ENCODE data around the gene TBCCD1. TPM values are rescaled to one million over a fixed set of nuclear protein-coding genes. Genes with fewer than 3 reads are reported as not detected.

Gene TBCCD1
- total RNA-seq, 1 experiment from 2014 or later: 11.1 TPM

DNA sequence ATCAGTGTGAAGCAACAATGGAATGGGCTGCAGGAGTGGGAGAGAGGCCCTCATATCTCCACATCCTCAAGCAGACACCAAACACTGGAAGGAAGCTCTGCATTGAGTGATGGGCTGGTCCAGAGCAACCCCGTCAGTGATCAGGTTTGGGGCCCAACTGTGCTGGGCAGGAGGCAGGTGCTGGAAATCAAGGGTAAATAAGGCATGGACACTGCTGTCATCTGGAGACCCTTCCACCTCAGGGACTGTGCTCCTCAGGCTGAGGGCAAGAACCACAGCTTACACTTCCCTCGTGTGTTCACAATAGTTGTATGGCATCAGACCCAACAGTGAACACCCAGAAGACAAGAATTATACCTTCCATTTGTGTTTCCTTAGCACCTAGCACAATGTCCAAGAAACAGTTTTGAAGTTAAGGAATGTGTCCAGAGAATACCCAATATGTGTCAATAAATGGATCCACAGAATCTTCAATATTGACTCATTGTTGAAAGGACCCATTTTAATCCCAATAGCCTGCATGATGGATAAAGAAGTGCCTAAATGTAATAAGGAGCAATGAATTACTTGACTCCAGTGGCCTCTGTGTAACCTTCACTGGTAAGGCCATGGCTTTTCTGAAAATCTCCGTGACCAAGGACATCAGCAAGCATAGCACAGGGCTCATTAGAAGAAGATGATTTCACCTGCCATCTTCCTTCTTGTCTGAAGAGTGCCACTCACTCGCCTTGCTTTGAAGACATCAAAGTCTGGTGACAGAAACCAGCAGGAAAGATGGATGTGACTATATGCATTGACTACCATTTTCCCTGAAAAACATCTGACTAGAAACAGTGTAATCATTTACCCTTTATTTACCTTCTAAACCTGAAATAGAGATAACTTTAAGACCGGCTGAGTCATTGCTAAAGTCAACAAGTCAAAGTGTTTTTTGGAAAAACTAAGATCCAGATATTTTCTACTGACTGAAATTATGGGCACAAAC, 38.7 kb upstream of the TBCCD1 start:
- H3K9me3 Mint-ChIP-seq (ENCODE audit: unreplicated experiment): no peaks in the 10 kb centered on the region
- H3K27ac Mint-ChIP-seq (ENCODE audit: low read depth, unreplicated experiment): no peak overlapping the region
- DNase-seq (ENCODE audit: unreplicated experiment): no peak
- intact Hi-C loops (cut with micrococcal nuclease): no loop called here
- H3K36me3 Mint-ChIP-seq (ENCODE audit: insufficient read depth, unreplicated experiment): no peaks in the 10 kb centered on the region
- H3K27me3 Mint-ChIP-seq (ENCODE audit: insufficient read depth, unreplicated experiment): no peaks in the 10 kb centered on the region
- CTCF ChIA-PET: interaction anchor here (0.6 to 2.8 kb wide), 4 partner anchors 9 to 479 kb away, joined by 3 to 18 read pairs (median 4); no protein-coding TSS in a partner anchor
- H3K4me3 Mint-ChIP-seq (ENCODE audit: unreplicated experiment): no peak overlapping the region
- POLR2A ChIA-PET: interaction anchor here (0.7 to 1.4 kb wide), 2 partner anchors 16 to 18 kb away, joined by 3 to 4 read pairs; no protein-coding TSS in a partner anchor
- BruUV-seq (replicated peaks): no TSS peak
- H3K4me1 Mint-ChIP-seq (ENCODE audit: insufficient read depth, unreplicated experiment): peaks cover 11% of the 10 kb centered on the region
- no peak for TF ChIP-seq CTCF (IDR thresholded peaks at IDR 0.05; ENCODE audit: unreplicated experiment)

DNA sequence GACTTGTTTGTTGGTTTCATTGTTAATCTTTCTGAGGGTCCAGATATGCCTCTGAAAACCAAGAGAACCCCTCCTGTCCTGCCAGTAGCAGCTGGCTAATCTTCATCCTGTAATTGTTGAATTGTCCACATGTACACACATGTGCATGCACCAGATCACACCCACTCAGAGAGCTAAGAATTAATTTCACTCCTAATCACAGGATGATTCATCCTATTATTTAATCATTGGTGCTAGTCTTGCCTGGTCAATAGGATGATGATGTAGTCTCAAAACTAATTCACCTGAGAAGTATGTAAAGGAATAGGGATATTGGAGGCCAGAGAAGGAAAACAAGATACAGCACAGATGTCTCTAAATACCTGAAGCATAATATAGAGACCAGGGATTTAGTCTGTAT, 37.9 kb upstream of the TBCCD1 start:
- TF ChIP-seq CTCF (IDR thresholded peaks at IDR 0.05; ENCODE audit: unreplicated experiment): no peak
- peaks cover 11% of the 10 kb centered on the region for H3K4me1 Mint-ChIP-seq (ENCODE audit: insufficient read depth, unreplicated experiment)
- CTCF ChIA-PET: interaction anchor here (0.6 to 2.8 kb wide), 5 partner anchors 9 to 751 kb away, joined by 3 to 18 read pairs (median 3); no protein-coding TSS in a partner anchor
- H3K36me3 Mint-ChIP-seq (ENCODE audit: insufficient read depth, unreplicated experiment): no peaks in the 10 kb centered on the region
- POLR2A ChIA-PET: interaction anchor here (0.7 to 1.4 kb wide), 3 partner anchors 15 to 178 kb away, joined by 3 to 4 read pairs (median 3); partner anchors contain the start of gene EIF4A2
- intact Hi-C loops (cut with micrococcal nuclease): no loop called here
- H3K4me3 Mint-ChIP-seq (ENCODE audit: unreplicated experiment): no peak overlapping the region
- no peaks in the 10 kb centered on the region for H3K27me3 Mint-ChIP-seq (ENCODE audit: insufficient read depth, unreplicated experiment)
- no peak for DNase-seq (ENCODE audit: unreplicated experiment)
- BruUV-seq (replicated peaks): no TSS peak
- H3K9me3 Mint-ChIP-seq (ENCODE audit: unreplicated experiment): no peaks in the 10 kb centered on the region
- H3K27ac Mint-ChIP-seq (ENCODE audit: low read depth, unreplicated experiment): no peak overlapping the region

DNA sequence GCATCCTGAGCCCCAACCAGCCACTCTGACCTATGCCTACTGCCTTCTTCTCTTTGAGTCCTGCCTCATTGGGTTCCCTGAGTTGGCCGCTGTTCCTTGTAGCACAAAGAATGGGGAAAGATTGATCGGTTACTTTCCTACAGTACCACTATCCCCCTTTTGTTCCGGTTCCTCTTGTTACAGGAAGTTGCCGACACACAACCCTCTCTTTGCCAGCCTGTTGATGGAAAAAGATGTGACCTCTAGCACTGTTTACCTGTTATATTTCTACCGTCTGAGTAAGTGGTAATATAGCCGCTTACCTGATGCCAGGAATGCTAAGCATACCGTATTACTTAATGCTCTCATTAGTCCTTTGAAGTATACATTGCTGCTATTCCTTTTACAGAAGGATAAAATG, 36.0 kb upstream of the TBCCD1 start:
- Mint-ChIP-seq H3K27me3 (ENCODE audit: insufficient read depth, unreplicated experiment) (no peaks in the 10 kb centered on the region), H3K9me3 (ENCODE audit: unreplicated experiment) (no peaks in the 10 kb centered on the region), H3K36me3 (ENCODE audit: insufficient read depth, unreplicated experiment) (no peaks in the 10 kb centered on the region), H3K4me1 (ENCODE audit: insufficient read depth, unreplicated experiment) (peaks cover 26% of the 10 kb centered on the region), H3K4me3 (ENCODE audit: unreplicated experiment) (no peak overlapping the region), H3K27ac (ENCODE audit: low read depth, unreplicated experiment) (no peak overlapping the region)
- no peak for TF ChIP-seq CTCF (IDR thresholded peaks at IDR 0.05; ENCODE audit: unreplicated experiment)
- DNase-seq (ENCODE audit: unreplicated experiment): no peak
- no TSS peak for BruUV-seq (replicated peaks)
- POLR2A ChIA-PET: interaction anchor here (1.0 to 1.3 kb wide), 2 partner anchors 13 to 36 kb away, joined by 3 to 4 read pairs; partner anchors contain the start of gene TBCCD1
- CTCF ChIA-PET: interaction anchor here (2.8 kb wide), 1 partner anchor 13 kb away, joined by 18 read pairs; no protein-coding TSS in a partner anchor
- intact Hi-C loops (cut with micrococcal nuclease): no loop called here

DNA sequence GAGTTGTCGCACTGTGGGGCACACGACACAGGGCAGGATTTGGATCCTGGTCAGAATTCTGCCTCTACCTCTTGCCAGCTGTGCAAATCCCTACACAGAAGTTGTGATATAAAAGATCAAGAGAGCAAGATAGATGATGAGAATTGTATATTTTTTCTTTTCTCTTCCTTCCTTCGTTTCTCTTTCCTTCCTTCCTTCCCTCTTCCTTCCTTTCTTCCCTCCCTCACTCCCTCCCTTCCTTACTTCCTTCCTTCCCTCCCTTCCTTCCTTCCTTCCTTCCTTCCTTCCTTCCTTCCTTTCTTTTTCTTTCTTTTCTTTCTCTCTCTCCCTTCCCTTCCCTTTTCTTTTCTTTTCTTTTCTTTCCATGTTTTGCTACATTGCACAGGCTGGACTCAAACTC, 33.8 kb upstream of the TBCCD1 start:
- no TSS peak for BruUV-seq (replicated peaks)
- TF ChIP-seq CTCF (IDR thresholded peaks at IDR 0.05; ENCODE audit: unreplicated experiment): no peak
- H3K27me3 Mint-ChIP-seq (ENCODE audit: insufficient read depth, unreplicated experiment): no peaks in the 10 kb centered on the region
- H3K9me3 Mint-ChIP-seq (ENCODE audit: unreplicated experiment): no peaks in the 10 kb centered on the region
- peaks cover 34% of the 10 kb centered on the region for H3K4me1 Mint-ChIP-seq (ENCODE audit: insufficient read depth, unreplicated experiment)
- H3K27ac Mint-ChIP-seq (ENCODE audit: low read depth, unreplicated experiment): no peak overlapping the region
- ChIA-PET CTCF (interaction anchor here (0.6 to 2.5 kb wide), 6 partner anchors 8 to 93 kb away, joined by 3 to 9 read pairs (median 4); no protein-coding TSS in a partner anchor), POLR2A (interaction anchor here (0.7 to 1.7 kb wide), 2 partner anchors 9 to 13 kb away, joined by 3 to 5 read pairs; no protein-coding TSS in a partner anchor)
- H3K4me3 Mint-ChIP-seq (ENCODE audit: unreplicated experiment): no peak overlapping the region
- H3K36me3 Mint-ChIP-seq (ENCODE audit: insufficient read depth, unreplicated experiment): no peaks in the 10 kb centered on the region
- intact Hi-C loops (cut with micrococcal nuclease): no loop called here
- DNase-seq (ENCODE audit: unreplicated experiment): no peak

Data from MCF 10A (cell line).